Stimulated activated CD4-positive, alpha-beta T cell treated with anti-CD3 and anti-CD28 coated beads, Interleukin-12 subunit alpha, Interleukin-12 subunit beta, amount 100 ng/mL, for 24 hours (primary cell): ENCODE data around the gene CLRN2.
A peak's percentile ranks its signal among the peaks of the same experiment; 100 is the strongest.
"Not testable (repeated sequence)": the region's sequence is repeated elsewhere in the genome, so short reads cannot be mapped to it uniquely, and the experiment has no call there.

ENCODE experiments used
- DNase-seq, 2 experiments: peaks; one replicate each; pipeline ENCODE4 v3.0.0-alpha.2; 2020; ENCODE audit warnings: low read depth in 2 of 2

Gene CLRN2

DNA sequence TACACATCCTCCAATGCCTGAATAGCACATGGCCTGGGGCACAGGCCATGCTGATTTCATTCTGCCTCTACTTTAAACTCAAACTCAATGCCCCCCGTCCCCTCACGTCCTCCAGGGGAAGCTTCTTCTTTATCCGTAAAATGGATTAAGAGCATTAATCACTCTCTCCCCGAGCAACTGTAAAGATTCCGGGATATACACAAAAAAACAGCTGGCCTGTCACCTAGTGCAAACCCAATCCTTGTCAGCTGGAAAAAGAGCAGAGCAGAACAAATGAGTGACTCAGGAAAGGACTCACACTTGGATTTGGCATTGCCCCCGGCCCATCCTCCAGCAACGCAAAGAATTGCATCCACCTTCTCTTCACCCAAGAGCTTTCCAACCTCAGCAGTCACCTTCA is 10.9 kb upstream of the CLRN2 start:
- no peak for DNase-seq

GRCh38 chr4:17510582-17510981 is 4.4 kb upstream of the CLRN2 start:
- no peak for DNase-seq

- no peak for DNase-seq
Observed at GRCh38 chr4:17511051-17511450, 3.9 kb upstream of the CLRN2 start.

DNA sequence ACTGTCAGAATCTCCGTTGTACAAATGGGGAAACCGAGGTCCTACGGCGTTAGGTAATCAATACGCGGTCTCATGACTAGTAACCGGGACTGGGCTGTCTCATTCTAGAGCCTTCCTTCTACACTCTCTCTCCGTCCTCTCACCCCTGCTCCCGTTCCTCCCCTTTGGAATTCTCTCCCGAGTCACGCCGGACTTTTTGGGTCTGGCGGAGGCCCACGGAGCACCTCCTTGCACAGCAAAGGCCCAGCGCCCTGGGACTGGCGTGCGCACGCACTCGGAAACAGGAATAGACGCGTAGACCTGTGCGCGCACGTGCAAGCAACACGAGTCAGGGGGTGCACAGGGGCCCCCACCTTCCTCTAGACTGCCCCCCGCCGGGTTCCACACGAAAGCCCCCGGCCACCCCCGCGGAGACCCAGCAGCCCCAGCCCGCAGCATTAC is 3.4 kb upstream of the CLRN2 start:
- DNase-seq: peak; percentile 37 to 49

DNA sequence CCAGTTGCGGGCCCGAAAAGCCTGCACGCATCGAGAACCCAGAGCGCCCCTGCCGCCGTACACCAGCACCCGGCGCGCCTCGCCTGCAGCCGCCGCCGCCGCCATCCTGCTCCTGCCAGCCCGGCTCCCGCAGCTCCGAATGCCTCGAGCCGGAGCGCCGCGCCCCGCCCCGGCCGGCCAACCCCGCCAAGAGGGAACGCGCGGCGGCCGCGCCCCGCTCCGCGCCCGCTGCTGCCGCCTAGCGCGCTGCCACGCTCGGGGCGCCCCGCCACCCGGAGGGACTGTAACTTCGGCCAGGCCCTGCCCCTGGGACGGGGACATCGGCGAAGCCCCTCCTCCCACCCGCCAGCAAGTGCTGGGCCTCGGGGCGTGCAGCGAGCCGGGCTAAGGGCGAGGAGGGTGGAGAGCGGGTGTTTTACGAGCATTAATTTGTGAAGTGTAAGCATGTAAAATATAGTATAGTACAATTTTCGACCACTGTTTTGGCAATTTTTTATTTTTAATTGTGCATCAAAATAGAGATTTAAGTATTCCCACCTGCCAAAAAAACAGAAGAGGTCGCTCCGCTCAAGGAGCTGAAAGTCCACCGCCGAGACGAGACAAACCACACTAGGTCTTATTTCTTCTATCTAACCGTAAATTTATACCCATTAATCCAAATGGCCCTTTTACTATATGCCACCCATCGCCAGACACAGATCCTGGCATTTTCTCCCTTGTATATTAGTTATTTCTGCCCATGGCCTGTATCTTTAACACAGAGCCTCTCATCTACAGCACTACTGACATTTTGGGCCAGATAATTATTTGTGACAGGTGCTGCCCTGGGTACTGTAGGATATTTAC is 2.8 kb upstream of the CLRN2 start, which contains the start of gene QDPR:
Gene QDPR, minus strand, starts transcription at position 141 of the 846 bp plus-strand sequence. Its CDS starts 36 bp downstream, at position 105.
- peak; percentile 61 to 77 for DNase-seq

- DNase-seq: no peak
Observed at GRCh38 chr4:17512973-17513665, 1.8 kb upstream of the CLRN2 start.

DNA sequence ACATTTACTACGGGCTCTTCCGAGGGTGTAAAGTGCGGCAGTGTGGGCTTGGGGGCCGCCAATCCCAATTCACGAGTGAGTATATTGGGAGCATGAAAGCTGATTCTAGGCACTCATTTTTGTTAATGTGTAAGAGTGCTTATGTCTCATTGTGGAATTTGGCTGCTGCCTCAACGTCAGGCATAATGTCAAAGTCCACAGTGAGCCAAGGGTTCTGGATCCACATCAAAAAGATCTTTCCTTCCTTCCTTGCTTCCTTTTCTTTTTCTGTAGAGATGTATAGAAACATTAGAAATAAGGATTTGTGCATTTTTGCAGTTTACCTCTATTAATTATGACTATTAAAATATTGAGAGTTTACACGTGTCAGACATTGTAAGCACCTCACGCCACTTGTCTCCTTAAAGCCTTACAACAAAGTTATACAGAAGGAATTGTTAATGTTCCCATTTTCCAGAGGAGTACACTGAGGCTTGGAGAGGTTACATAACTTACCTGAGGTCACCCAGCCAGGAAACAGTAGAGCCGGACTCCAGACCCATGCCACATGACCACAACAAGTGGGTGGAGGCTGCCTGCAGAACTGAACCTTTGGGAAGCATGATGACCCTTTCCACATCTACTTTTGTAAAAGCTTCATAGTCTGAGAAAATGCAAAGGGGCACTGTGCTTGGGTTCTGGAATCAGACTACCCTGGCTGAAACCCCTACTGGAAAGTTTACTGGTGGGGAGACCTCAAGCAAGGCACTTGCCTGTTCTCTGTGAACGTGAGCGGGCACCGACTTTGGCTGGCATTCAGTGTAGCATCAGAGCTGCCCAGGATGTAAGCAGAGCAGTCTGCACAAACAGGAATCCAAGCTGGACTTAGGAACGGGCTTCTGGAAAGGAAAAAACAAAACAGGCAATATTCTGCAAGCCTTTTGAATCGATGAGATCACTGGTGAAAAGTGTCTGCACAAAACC is 761 bp downstream of the CLRN2 start:
- no peak for DNase-seq

DNA sequence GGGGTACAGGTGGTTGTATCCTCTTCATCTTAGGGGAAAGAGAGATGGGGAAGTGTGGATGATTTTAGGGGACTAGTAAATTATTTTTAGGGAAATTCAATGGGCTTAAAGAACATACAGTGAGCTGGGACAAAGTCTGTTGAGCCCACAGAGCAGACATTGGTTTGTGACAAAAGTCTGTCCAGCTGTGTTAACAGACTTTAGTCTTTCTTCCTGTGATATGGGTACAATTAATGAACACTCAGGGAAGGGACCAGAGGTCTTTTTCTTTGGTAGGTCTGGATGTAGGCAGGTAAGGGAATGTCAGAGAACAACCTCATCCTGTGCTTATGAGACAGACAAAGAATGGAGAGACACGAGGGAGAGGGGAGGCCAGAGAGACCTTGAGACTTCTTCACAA is 2.0 kb downstream of the CLRN2 start:
- no peak for DNase-seq

DNA sequence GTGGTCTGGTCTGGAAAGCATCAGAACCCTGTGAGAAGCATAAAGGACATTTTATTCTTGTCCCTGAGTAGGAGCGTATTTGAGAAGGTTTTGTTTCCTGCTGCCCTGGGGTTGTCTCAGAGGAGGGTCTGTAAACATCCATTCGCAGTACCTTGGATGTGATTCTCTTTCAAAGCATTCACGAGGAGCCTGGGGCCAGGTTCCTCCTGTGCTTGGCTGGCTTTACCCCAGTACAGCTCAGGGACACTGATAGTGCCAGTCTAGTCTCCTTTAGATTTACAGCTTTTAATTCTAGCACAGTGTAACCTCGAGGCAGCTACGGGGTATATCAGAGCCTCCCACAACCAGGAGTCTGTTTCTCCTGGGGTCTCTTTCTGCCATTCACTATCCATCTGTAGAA is 2.7 kb downstream of the CLRN2 start:
- no peak for DNase-seq

DNA sequence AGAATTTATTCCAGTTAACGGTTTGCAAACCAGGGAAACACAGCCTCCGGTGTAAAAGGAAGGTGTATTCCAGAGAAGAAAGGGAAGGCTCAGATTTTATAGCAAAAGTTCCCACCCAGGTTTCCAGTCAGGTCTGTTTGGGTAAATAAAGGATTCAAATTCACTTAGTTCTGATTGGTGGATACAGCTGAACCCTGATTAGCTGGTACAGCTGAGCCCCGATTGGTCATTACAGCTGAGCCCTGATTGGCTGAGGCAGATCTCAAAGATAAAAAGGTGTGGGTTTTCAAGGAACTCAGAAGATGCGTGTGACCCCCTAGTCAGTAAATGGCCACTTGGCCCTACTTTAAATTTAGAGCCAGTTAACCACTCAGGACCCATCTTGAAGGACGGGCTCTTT is 6.6 kb downstream of the CLRN2 start:
- no peak for DNase-seq

DNA sequence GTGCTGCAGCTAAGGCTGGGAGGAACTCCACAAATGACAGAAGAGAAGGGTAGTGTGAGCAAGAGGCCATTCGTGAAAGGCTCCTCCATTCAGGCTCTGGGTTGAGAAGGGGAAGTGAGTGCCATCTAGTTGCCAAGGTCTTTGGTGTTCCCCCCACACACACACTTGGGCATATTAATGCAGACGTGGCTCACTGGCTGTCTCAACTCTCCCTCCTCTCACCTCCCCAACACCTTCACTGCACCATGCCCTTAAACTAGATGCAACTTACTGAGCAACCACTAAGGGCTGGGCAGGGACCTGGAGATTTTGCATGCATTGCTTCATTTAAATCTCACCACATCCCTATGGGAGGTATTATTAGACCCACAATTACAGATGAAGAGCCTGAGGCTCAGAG is 8.7 kb downstream of the CLRN2 start:
- no peak for DNase-seq

- no peak for DNase-seq
Observed at GRCh38 chr4:17526695-17527477, 11.9 kb downstream of the CLRN2 start.

DNA sequence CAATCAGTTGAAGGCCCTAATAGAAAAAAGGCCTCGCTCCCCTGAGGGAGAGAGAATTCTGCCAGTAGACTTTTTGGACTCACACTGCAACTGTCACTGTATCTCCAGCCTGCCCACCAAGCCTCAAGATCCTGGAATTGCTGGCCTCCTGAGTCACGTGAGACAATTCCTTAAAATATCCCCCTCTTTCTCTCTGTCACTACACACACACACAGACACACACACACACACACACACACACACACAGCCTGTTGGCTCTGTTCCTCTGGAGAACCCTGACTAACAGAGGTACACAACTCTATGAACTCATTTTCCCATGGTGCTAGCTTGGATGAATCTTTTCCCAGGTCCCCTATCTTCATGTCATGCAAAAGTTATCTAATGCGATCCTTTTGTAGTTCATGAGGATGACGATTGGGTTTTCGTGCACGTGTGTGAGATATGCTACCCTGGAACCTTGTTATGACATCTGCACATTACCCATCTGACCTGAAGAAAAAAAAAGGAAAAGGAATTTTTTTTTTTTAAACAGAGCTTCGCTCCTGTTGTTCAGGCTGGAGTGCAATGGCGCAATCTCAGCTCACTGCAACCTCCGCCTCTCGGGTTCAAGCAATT is 13.7 kb downstream of the CLRN2 start:
- no peak for DNase-seq

GRCh38 chr4:17531538-17532285 is 16.7 kb downstream of the CLRN2 start:
- DNase-seq: no peak

DNA sequence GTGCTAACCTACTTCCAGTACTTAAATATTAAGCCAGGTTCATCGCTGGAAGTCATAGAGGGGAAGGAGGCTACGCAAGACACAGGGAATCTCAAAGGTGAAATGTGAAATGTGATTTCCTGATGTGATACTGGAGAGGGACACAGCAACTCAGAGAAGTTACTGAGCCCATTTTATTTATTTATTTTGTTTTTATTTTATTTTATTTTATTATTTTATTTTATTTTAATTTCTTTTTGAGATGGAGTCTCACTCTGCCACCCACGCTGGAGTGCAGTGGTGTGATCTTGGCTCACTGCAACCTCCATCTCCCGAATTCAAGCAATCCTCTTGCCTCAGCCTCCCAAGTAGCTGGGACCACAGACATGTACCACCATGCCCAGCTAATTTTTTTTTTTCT is 19.7 kb downstream of the CLRN2 start:
- DNase-seq: no peak

DNA sequence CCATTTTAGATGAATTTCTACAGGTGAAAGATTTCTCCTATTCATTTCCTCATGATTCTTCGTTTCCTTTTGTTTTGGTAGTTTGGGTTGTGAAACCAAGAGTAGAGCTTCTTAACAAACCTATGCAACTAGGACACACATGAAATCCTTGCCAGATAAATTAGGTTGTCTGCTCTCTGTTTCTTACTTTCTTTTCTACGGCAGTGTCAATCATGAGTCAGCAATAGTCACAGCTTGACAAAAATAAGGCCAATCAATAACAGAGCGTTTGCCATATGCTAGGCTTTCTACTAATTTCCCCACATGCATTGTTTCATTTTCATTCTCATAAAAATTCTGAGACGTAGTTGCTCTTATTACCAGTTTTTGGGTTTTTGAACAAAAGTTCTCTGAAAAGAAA is 20.3 kb downstream of the CLRN2 start:
- DNase-seq: no peak

DNA sequence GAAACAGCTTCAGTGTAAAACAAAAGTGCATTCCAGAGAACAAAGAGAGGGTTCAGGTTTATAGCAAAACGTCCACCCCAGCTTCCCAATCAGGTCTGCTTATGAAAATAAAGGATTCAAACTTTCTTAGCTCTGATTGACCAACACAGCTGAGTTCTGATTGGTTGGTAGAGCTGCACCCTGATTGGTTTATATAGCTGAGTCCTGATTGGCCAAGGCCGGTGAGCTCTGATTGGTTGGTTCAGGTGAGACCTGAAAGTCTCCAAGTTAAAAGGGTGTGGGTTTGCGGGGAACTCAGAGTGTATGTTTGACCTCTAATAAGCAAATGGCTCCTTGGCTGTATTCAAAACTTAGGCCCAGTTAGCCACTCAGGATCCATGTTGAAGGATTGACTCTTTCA is 20.9 kb downstream of the CLRN2 start:
- no peak for DNase-seq

DNA sequence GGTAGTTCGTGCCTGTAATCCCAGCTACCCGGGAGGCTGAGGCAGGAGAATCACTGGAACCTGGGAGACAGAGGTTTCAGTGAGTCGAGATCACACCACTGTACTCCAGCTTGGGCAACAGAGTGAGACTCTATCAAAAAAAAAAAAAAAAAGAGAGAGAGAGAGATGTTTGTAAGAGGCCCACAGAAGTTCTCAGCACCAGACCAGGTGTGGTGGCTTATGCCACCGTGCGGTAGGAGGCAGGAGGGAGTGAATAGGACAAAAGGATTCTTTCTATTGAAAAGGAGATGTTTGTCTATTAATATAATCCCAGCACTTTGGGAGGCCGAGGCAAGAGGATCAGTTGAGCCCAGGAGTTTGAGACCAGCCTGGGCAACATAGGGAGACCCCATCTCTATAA is 22.1 kb downstream of the CLRN2 start:
- not testable (repeated sequence) for DNase-seq

GRCh38 chr4:17544205-17544604 is 29.2 kb downstream of the CLRN2 start:
- no peak for DNase-seq

DNA sequence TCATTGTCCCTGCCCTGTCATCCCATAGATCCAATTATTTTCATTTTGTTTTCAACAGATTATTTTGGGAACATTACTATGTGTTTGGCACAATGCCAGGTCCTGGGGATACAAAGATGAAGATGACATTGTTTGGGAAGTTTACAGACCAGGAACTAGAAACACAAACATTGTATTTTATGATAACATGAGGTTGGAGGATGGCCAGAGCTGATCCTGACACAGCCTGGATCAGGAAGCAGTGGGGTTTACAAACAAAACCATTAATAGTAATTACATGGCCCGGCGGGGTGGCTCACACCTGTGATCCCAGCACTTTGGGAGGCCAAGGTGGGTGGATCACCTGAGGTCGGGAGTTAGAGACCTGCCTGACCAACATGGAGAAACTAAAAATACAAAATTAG is 29.9 kb downstream of the CLRN2 start:
- DNase-seq: no peak
